ENCODE data around the gene IGFN1.

Gene IGFN1

DNA sequence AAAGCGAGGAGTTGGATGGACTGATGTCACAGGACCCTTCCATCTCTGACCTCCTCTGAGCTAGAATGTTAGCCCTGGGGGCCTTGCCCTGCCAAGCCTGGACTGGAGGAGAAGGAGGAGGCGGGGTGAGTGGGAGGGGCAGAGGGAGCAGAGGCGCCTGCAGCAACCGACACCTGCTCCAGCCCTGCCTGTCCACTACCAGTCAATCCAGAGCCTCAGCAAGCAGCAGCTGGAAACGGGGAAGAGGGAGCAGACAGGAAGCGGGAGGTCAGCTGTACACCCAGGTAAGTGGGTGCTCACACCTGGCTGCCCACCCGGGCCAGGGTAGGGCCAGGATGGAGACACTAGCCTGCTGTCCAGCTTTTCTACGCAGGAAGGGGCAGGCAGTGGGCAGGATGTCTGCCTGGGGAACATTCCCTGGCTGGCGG is at the start of gene IGFN1:
Gene IGFN1, plus strand, starts transcription at position 201 of the 428 bp plus-strand sequence. CDS start 2,470 bp downstream, outside the sequence.
- CTCF ChIA-PET: no interaction called here
- DNase-seq (ENCODE audit: extremely low spot score): no peak
- TF ChIP-seq SUZ12 (IDR thresholded peaks at IDR 0.05): no peak
- TF ChIP-seq, protein P1, sequence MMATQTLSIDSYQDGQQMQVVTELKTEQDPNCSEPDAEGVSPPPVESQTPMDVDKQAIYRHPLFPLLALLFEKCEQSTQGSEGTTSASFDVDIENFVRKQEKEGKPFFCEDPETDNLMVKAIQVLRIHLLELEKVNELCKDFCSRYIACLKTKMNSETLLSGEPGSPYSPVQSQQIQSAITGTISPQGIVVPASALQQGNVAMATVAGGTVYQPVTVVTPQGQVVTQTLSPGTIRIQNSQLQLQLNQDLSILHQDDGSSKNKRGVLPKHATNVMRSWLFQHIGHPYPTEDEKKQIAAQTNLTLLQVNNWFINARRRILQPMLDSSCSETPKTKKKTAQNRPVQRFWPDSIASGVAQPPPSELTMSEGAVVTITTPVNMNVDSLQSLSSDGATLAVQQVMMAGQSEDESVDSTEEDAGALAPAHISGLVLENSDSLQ (IDR thresholded peaks at IDR 0.05): no peak
- no peak for TF ChIP-seq ZNF384 (IDR thresholded peaks at IDR 0.05)
- POLR2A ChIA-PET: no interaction called here

DNA sequence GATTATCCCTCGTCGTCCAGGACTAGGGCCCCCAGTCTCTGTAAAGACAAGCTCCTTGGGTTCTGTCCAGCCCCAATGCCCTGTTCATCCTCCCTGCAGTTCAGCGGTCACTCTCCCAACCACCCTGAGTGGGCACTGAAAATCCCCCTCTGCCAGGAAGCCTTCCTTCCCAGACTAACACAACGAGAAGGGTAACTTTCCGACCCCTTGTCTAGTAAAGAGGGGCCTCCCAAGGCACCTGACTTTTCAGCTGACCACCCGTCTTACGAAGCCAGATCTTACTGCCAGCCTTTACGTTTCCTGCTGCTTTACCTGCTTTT is 49.7 kb upstream of the IGFN1 start:
- TF ChIP-seq L3MBTL2 (conservative IDR thresholded peaks at IDR 0.05) (no peak), ELF4 (IDR thresholded peaks at IDR 0.05) (no peak), NFRKB (IDR thresholded peaks at IDR 0.05) (no peak), CTBP1 (IDR thresholded peaks at IDR 0.05; ENCODE audit: borderline replicate concordance) (no peak), BHLHE40 (IDR thresholded peaks at IDR 0.05; ENCODE audit: borderline replicate concordance) (no peak), FOXA1 (IDR thresholded peaks at IDR 0.05) (no peak)
- ChIA-PET POLR2A (no interaction called here), CTCF (no interaction called here)
- DNase-seq (ENCODE audit: extremely low spot score): no peak

- DNase-seq (ENCODE audit: extremely low spot score): no peak
- TF ChIP-seq NFRKB (IDR thresholded peaks at IDR 0.05) (no peak), LEF1 (IDR thresholded peaks at IDR 0.05; ENCODE audit: borderline replicate concordance) (no peak), HDGF (IDR thresholded peaks at IDR 0.05; ENCODE audit: borderline replicate concordance) (no peak), TARDBP (IDR thresholded peaks at IDR 0.05) (no peak), ARNT (IDR thresholded peaks at IDR 0.05) (no peak), ELF4 (IDR thresholded peaks at IDR 0.05) (no peak), SUZ12 (IDR thresholded peaks at IDR 0.05) (no peak), FOXK2 (IDR thresholded peaks at IDR 0.05) (no peak)
- TF ChIP-seq, protein P1 (IDR thresholded peaks at IDR 0.05): no peak
- CTCF ChIA-PET: no interaction called here
- POLR2A ChIA-PET: no interaction called here
These were observed 49.2 kb upstream of the IGFN1 start for GRCh38 chr1:201141418-201141817.

DNA sequence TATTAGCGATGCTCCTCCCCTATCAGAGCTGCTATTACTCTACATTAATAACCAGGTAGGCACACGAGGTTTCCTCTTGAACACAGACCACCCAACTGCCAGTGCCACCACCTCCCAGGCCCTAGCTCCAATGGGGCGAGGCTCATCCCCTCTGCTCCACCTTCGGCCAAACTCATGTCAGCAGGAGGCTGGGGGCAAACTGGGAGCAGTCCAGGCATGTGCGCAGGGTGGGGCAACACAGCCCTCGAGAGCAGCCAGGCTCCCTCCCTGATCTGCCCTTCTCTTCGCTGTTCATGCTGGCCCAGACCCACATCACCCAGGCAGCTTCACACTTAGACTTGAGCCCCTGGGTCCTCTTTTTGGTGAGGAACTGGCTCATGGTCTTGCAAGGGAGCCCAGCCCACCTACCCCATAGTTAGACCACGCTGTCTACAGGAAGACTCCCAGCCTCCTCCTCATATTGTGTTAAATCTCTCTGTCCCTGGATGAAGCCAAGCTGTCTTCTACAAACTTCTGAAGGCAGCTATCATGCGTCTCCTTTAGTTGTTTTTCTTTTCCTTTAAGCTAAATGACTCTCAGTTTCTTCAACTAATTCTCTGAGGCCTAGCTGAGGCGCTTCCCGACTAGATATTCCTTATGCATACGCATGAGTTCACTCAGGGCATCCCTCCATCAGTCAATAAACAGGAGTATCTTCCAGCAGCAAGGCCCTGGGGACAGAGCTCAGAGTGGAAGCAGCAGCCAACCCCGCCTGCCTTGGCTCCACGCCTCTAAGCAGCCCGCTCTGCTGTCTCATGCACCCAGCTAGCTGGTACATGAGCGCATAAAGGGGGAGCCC is 48.4 kb upstream of the IGFN1 start:
- CTCF ChIA-PET: no interaction called here
- no peak for DNase-seq (ENCODE audit: extremely low spot score)
- TF ChIP-seq SUZ12 (IDR thresholded peaks at IDR 0.05) (no peak), NFRKB (IDR thresholded peaks at IDR 0.05) (no peak), SP1 (IDR thresholded peaks at IDR 0.05) (no peak), HDGF (IDR thresholded peaks at IDR 0.05; ENCODE audit: borderline replicate concordance) (no peak), ZNF384 (IDR thresholded peaks at IDR 0.05) (no peak), BHLHE40 (IDR thresholded peaks at IDR 0.05; ENCODE audit: borderline replicate concordance) (no peak), FOXK2 (IDR thresholded peaks at IDR 0.05) (no peak), ARNT (IDR thresholded peaks at IDR 0.05) (no peak), FOXA1 (IDR thresholded peaks at IDR 0.05) (no peak), TARDBP (IDR thresholded peaks at IDR 0.05) (no peak), L3MBTL2 (conservative IDR thresholded peaks at IDR 0.05) (no peak), FOXM1 (IDR thresholded peaks at IDR 0.05; ENCODE audit: borderline replicate concordance) (no peak), ELF4 (IDR thresholded peaks at IDR 0.05) (no peak), CTBP1 (IDR thresholded peaks at IDR 0.05; ENCODE audit: borderline replicate concordance) (no peak), LEF1 (IDR thresholded peaks at IDR 0.05; ENCODE audit: borderline replicate concordance) (no peak)
- TF ChIP-seq, protein P1 (IDR thresholded peaks at IDR 0.05): no peak
- POLR2A ChIA-PET: no interaction called here

DNA sequence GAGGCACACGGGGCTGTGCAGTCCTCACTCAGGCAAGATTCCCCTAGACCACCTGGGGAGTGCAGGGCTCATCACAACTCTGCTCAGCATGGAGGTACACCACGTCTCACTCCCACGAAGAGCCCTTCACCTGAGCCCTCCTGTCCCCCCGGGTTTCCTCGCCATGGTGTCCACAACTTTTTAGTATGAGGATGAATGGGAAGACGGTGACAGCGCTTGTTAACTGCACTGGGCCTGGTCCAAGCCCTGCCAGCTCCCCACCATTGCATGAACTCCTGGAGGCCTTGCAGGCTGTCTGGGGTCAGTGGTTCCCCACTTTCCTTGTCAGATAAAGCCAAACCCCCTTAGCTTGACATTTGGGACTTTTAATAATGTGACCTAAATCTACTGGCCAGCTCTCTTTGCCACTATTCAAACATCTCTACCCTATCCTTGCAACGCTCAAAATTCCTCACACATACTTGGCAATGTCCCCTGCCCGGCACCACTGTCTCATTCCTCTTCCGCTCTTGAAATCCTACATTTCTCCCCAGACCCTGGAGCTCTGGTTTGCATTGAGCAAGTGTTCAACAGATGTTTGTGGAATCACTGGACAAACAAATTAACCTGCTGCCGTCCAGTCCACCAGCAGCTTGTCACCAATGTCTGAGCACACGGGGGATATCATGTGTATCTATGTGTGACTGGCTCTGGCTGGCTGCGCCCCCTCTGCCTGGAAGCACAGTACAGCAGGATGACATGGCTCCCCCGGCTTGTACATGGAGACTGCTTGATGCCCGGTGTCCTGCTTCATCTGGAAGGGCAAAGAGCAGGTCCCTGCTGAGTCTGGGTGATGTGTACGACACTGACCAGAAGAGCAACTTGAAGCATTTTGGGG is 47.5 kb upstream of the IGFN1 start:
- DNase-seq (ENCODE audit: extremely low spot score): no peak
- TF ChIP-seq FOXA1 (IDR thresholded peaks at IDR 0.05) (no peak), FOXM1 (IDR thresholded peaks at IDR 0.05; ENCODE audit: borderline replicate concordance) (no peak), ELF4 (IDR thresholded peaks at IDR 0.05) (no peak), L3MBTL2 (conservative IDR thresholded peaks at IDR 0.05) (no peak), CTBP1 (IDR thresholded peaks at IDR 0.05; ENCODE audit: borderline replicate concordance) (no peak), HDGF (IDR thresholded peaks at IDR 0.05; ENCODE audit: borderline replicate concordance) (no peak), ARNT (IDR thresholded peaks at IDR 0.05) (no peak), SP1 (IDR thresholded peaks at IDR 0.05) (no peak), BHLHE40 (IDR thresholded peaks at IDR 0.05; ENCODE audit: borderline replicate concordance) (no peak), FOXK2 (IDR thresholded peaks at IDR 0.05) (no peak), SUZ12 (IDR thresholded peaks at IDR 0.05) (no peak), NFRKB (IDR thresholded peaks at IDR 0.05) (no peak)
- ChIA-PET CTCF (no interaction called here), POLR2A (no interaction called here)

Measured in HEK293T (cell line).